CD4-positive, alpha-beta T cell (primary cell): ENCODE results near the gene FASN. TPM values are rescaled to one million over a fixed set of nuclear protein-coding genes. Genes with fewer than 3 reads are reported as not detected.

Source experiments
- ATAC-seq: fragments of 200-7000 bp; cut with Tn5 transposase; one replicate; pipeline ENCODE4 v1.10.0; 2022; ENCODE audit warnings: mild to moderate bottlenecking; ENCODE audit not compliant: poor library complexity
- CTCF ChIA-PET: fragments of 350-600 bp; sonication (Branson Sonifier 250); formaldehyde crosslinking; loops from one replicate; lab custom pipeline; 2021; ENCODE audit warnings: antibody characterized with exemption, inconsistent platforms; lab: Charles Lee
- POLR2A ChIA-PET: fragments of 350-600 bp; sonication (Branson Sonifier 250); formaldehyde crosslinking; loops from one replicate; lab custom pipeline; 2021; ENCODE audit warnings: antibody characterized with exemption, inconsistent platforms; lab: Charles Lee
- DNase-seq, 14 experiments: peaks; one replicate each; pipeline ENCODE4 v3.0.0-alpha.2; 2013 to 2020; ENCODE audit warnings: mixed read lengths in 2 of 14
- H3K27ac ChIP-seq, 2 donors: one replicate each; pipeline versions ENCODE4 v1.5.1 to v1.7.0; 2013; ENCODE audit warnings: low read length in 2 of 2, low read depth in 1 of 2, mild to moderate bottlenecking in 1 of 2
- H3K27me3 ChIP-seq, 2 experiments: 1 replicate in 1 of 2; 2 replicates in 1 of 2; pipeline versions ENCODE4 v1.6.1 to v1.7.0; 2013; ENCODE audit warnings: low read length in 2 of 2, control low read depth in 1 of 2, mild to moderate bottlenecking in 1 of 2, moderate library complexity in 1 of 2; ENCODE audit not compliant: insufficient read depth in 2 of 2, control insufficient read depth in 1 of 2
- H3K36me3 ChIP-seq: one replicate; pipeline ENCODE4 v1.6.1; 2013; ENCODE audit warnings: low read length, control low read depth; ENCODE audit not compliant: insufficient read depth
- H3K4me1 ChIP-seq: one replicate; pipeline ENCODE4 v1.6.1; 2013; ENCODE audit warnings: low read length, control low read depth; ENCODE audit not compliant: insufficient read depth
- H3K4me3 ChIP-seq: one replicate; pipeline ENCODE4 v1.5.1; 2013; ENCODE audit warnings: mild to moderate bottlenecking, low read length, moderate library complexity
- H3K9me3 ChIP-seq, 2 experiments: 1 replicate in 1 of 2; 2 replicates in 1 of 2; pipeline versions ENCODE4 v1.6.1 to v1.7.0; 2013; ENCODE audit warnings: low read length in 2 of 2, mild to moderate bottlenecking in 2 of 2, control low read depth in 1 of 2, moderate library complexity in 1 of 2; ENCODE audit not compliant: control insufficient read depth in 1 of 2, insufficient read depth in 1 of 2
- H3K27ac Mint-ChIP-seq: one replicate; pipeline ENCODE4 v1.8.0; 2020; ENCODE audit warnings: mixed read lengths
- H3K27me3 Mint-ChIP-seq: one replicate; pipeline ENCODE4 v1.8.0; 2021; ENCODE audit warnings: mixed read lengths
- H3K36me3 Mint-ChIP-seq: one replicate; pipeline ENCODE4 v1.8.0; 2021; ENCODE audit warnings: low read depth, mixed read lengths
- H3K4me1 Mint-ChIP-seq: one replicate; pipeline ENCODE4 v1.8.0; 2021; ENCODE audit warnings: low read depth, mixed read lengths
- H3K4me3 Mint-ChIP-seq: one replicate; pipeline ENCODE4 v1.8.0; 2020; ENCODE audit warnings: mild to moderate bottlenecking, mixed read lengths
- H3K9me3 Mint-ChIP-seq: one replicate; pipeline ENCODE4 v1.8.0; 2020; ENCODE audit warnings: mixed read lengths
- intact Hi-C, 2 experiments: fragments of 100-400 bp; cut with DNase I in 1 of 2; cut with micrococcal nuclease in 1 of 2; formaldehyde crosslinking; loops; one replicate each; pipeline versions ENCODE4 v1.15.1 to v1.9.0; 2023 to 2025; cut with DNase I, micrococcal nuclease
- total RNA-seq, 174 experiments: library from RNA in 2 of 174; stranded (reverse) in 2 of 174; gene quantifications; one replicate each; pipeline ENCODE4 v1.2.3 and lab custom pipeline; 2021 to 2026
- TF ChIP-seq, protein P1 (sequence below): fragments of 200-600 bp; IDR thresholded peaks from one replicate; pipeline ENCODE4 v1.8.0; 2022; ENCODE audit warnings: antibody characterized with exemption, mild to moderate bottlenecking

FASN gene
- total RNA-seq, 2 experiments from 2014 or later: 168 to 174 TPM

DNA sequence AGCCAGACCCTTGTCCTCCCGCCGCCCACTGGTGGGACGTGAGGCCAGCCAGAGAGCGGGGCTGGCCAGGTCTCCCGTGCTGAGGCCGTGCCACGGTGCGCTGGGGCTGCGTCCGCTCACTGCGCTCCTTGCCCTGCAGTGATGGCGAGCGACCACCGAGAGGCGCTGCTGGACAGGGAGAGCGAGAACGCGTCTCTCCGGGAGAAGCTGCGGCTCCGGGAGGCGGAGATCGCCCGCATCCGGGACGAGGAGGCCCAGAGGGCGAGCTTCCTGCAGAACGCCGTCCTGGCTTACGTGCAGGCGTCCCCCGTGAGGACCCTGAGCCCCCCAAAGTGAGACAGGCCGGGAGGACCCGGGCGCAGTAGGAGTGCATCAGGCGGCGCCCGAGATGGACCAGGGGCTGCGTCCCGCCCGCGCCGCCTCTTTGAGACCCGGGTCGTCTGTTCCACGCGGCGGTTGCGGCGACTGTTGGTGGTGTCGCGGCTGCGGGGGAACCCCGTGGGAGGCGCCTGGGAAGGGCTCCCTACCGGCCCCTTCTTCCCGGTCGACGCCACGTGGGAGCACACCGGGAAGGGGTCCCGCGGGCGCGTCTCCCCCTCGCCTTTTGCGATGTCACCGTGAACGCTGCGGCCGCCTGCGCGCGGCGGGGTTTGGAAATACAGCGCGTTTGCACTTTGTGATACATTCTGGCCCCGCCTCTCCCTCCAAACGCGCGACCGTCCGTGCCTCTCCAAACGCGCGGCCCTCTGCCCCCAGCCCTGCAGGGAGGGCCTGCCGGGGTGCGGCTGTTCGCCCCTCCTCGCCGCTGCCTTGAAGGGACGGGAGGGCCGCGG lies 67.3 kb downstream of the FASN start:
- no peaks in the 10 kb centered on the region for H3K9me3 ChIP-seq
- H3K27ac ChIP-seq: no peak overlapping the region
- H3K4me3 ChIP-seq: peak overlapping the region; percentile 53
- Mint-ChIP-seq H3K9me3 (no peaks in the 10 kb centered on the region), H3K4me3 (peak overlapping the region; percentile 91), H3K36me3 (peaks cover 8% of the 10 kb centered on the region), H3K4me1 (peaks cover 21% of the 10 kb centered on the region), H3K27ac (no peak overlapping the region), H3K27me3 (no peaks in the 10 kb centered on the region)
- H3K36me3 ChIP-seq: no peaks in the 10 kb centered on the region
- ATAC-seq (peak; percentile 85), DNase-seq (peak; percentile 73 to 92 (median 81))
- CTCF ChIA-PET: interaction anchor here (0.6 to 2.6 kb wide), 39 partner anchors 10 to 617 kb away, joined by 3 to 19 read pairs (median 4); partner anchors contain the start of genes FASN, GPS1, NOTUM and RFNG
- peaks cover 28% of the 10 kb centered on the region for H3K4me1 ChIP-seq
- H3K27me3 ChIP-seq: no peaks in the 10 kb centered on the region
- POLR2A ChIA-PET: interaction anchor here (0.6 to 2.5 kb wide), 20 partner anchors 8 to 1225 kb away, joined by 3 to 12 read pairs (median 4); partner anchors contain the start of genes CENPX, DUS1L and LRRC45
- TF ChIP-seq, protein P1, sequence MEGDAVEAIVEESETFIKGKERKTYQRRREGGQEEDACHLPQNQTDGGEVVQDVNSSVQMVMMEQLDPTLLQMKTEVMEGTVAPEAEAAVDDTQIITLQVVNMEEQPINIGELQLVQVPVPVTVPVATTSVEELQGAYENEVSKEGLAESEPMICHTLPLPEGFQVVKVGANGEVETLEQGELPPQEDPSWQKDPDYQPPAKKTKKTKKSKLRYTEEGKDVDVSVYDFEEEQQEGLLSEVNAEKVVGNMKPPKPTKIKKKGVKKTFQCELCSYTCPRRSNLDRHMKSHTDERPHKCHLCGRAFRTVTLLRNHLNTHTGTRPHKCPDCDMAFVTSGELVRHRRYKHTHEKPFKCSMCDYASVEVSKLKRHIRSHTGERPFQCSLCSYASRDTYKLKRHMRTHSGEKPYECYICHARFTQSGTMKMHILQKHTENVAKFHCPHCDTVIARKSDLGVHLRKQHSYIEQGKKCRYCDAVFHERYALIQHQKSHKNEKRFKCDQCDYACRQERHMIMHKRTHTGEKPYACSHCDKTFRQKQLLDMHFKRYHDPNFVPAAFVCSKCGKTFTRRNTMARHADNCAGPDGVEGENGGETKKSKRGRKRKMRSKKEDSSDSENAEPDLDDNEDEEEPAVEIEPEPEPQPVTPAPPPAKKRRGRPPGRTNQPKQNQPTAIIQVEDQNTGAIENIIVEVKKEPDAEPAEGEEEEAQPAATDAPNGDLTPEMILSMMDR: peak; percentile 97
- intact Hi-C loops: loop anchor here (1.0 to 10.0 kb wide), 9 partner anchors 68 to 524 kb away; partner anchors contain the start of genes FASN (in 1 of the 2), HEXD (in 1 of the 2) and OGFOD3 (in 1 of the 2)

DNA sequence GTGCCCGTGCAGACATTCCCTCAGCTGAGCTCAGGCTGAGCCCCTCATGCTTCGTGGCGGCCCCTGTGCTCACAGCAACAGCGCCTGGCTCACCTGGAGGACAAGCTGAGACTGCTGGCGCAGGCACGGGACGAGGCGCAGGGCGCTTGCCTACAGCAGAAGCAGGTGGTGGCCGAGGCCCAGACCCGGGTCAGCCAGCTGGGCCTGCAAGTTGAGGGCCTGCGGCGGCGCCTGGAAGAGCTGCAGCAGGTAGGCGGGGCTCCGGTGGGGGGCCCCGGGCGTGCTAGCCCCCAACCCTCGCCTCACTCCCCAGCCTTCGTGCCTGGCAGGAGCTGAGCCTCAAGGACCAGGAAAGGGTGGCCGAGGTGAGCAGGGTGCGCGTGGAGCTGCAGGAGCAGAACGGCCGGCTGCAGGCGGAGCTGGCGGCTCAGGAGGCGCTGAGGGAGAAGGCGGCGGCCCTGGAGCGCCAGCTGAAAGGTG lies 68.0 kb downstream of the FASN start:
- Histone ChIP-seq H3K36me3 (no peaks in the 10 kb centered on the region), H3K4me1 (peaks cover 28% of the 10 kb centered on the region), H3K27ac (no peak overlapping the region), H3K4me3 (no peak overlapping the region), H3K9me3 (no peaks in the 10 kb centered on the region), H3K27me3 (no peaks in the 10 kb centered on the region)
- ChIA-PET POLR2A (interaction anchor here (0.6 to 2.3 kb wide), 16 partner anchors 9 to 301 kb away, joined by 3 to 10 read pairs (median 4); partner anchors contain the start of gene DUS1L), CTCF (interaction anchor here (0.7 to 2.6 kb wide), 27 partner anchors 9 to 617 kb away, joined by 3 to 19 read pairs (median 4); partner anchors contain the start of genes FASN, GPS1, NOTUM and RFNG)
- Mint-ChIP-seq H3K4me3 (no peak overlapping the region), H3K4me1 (peaks cover 14% of the 10 kb centered on the region), H3K9me3 (no peaks in the 10 kb centered on the region), H3K36me3 (peaks cover 2% of the 10 kb centered on the region), H3K27me3 (no peaks in the 10 kb centered on the region), H3K27ac (no peak overlapping the region)
- ATAC-seq: no peak
- intact Hi-C loops: loop anchor here (1.0 to 10.0 kb wide), 9 partner anchors 69 to 525 kb away; partner anchors contain the start of genes FASN (in 1 of the 2), HEXD (in 1 of the 2) and OGFOD3 (in 1 of the 2)
- peak in 1 of 14 experiments; percentile 56 for DNase-seq
- TF ChIP-seq, protein P1: no peak

DNA sequence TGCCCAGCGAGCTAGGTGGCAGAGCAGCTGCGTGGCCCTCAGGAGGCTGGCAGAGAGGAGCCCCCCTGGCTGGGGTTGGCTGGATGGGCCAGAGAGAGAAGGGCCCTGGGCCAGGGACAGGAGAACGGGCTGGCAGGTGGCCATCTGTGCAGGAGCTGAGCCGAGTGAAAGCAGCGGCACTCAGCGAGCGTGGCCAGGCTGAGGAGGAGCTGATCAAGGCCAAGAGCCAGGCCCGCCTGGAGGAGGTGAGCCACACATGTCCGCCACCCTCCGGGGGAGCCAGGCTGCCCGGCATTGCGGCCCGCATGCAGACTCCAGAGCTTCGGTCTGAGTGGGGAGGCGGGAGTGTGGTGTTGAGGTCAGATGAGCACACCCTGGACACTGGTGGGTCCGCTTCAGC lies 68.6 kb downstream of the FASN start:
- POLR2A ChIA-PET: interaction anchor here (0.6 to 1.9 kb wide), 6 partner anchors 13 to 269 kb away, joined by 3 to 10 read pairs (median 4); no protein-coding TSS in a partner anchor
- H3K4me3 Mint-ChIP-seq: peak overlapping the region; percentile 51
- H3K27ac Mint-ChIP-seq: no peak overlapping the region

More for the DNA sequence above, 68.6 kb downstream of the FASN start:
- Mint-ChIP-seq H3K36me3 (no peaks in the 10 kb centered on the region), H3K4me1 (peaks cover 11% of the 10 kb centered on the region), H3K9me3 (no peaks in the 10 kb centered on the region), H3K27me3 (no peaks in the 10 kb centered on the region)
- peaks cover 33% of the 10 kb centered on the region for H3K4me1 ChIP-seq
- no peaks in the 10 kb centered on the region for H3K9me3 ChIP-seq
- DNase-seq (no peak), ATAC-seq (no peak)
- intact Hi-C loops: no loop called here
- TF ChIP-seq, protein P1: no peak
- no peaks in the 10 kb centered on the region for H3K27me3 ChIP-seq
- H3K4me3 ChIP-seq: no peak overlapping the region
- H3K27ac ChIP-seq: no peak overlapping the region
- CTCF ChIA-PET: interaction anchor here (0.9 to 2.6 kb wide), 5 partner anchors 9 to 125 kb away, joined by 3 to 19 read pairs (median 12); no protein-coding TSS in a partner anchor
- no peaks in the 10 kb centered on the region for H3K36me3 ChIP-seq
